GM21526 (cell line): ENCODE data around the gene RNASE1.
"Not testable (repeated sequence)": the region's sequence is repeated elsewhere in the genome, so short reads cannot be mapped to it uniquely, and the experiment has no call there.

ENCODE experiments used
- ATAC-seq: cut with Tn5 transposase; IDR thresholded peaks from one replicate; pipeline ENCODE4 v1.9.1; 2021; ENCODE audit warnings: moderate library complexity; ENCODE audit not compliant: unreplicated experiment, low FRiP score

Gene RNASE1

GRCh38 chr14:20802341-20803084, at the start of gene RNASE1:
TSS of gene RNASE1 (minus strand) at chr14:20802844. CDS start at chr14:20802068, 776 bp downstream.
- no peak for ATAC-seq

- no peak for ATAC-seq
These were observed 46.4 kb upstream of the RNASE1 start for GRCh38 chr14:20848955-20849570.

DNA sequence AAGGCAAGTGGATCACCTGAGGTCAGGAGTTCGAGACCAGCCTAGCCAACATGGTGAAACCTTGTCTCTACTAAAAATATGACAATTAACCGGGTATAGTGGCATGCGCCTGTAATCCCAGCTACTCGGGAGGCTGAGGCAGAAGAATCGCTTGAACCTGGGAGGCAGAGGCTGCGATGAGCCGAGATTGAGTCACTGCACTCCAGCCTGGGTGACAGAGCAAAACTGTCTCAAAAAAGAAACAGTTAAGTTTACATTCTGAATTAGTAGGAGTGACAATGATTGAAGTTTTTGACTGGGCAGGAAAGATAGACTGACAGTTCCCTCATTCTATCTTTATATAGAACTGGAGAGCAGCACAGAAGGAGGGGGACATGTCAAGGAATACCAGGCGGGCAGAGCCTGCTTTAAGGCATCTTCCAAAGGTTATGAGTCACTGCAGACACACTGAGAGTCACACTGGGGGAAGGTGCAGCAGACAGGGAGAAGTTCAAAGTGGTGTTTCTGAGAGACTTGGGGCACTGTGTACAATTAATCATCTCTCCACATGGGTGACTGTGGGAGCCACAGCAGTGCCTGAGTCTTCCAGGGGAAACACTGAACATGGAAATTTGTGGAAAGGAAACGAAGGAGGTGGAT, 45.8 kb upstream of the RNASE1 start:
- no peak for ATAC-seq

GRCh38 chr14:20846560-20846959, 43.9 kb upstream of the RNASE1 start:
- no peak for ATAC-seq

- no peak for ATAC-seq
These were observed 38.5 kb upstream of the RNASE1 start for GRCh38 chr14:20841096-20841495.

GRCh38 chr14:20837831-20838230, 35.2 kb upstream of the RNASE1 start:
- no peak for ATAC-seq

GRCh38 chr14:20836668-20837338, 34.2 kb upstream of the RNASE1 start:
- no peak for ATAC-seq

DNA sequence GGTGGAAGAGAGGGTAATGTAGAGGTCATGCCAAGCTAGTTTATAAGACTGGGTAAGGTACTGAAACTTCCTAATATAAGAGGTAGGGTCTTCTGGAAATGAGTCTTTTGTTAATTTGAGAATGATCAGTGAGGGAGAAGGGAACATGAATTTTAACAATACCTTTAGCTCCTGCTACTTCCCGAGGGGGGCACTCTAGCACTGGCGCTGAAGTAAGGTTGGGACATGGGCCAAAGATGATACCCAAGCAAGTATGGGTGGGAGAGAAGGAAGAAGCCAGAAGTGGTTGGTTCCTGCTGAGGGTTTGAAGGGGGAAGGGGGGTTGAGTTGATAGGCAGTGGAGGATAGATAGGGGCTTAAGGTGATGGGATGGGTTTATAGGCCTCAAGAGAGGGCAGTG, 32.3 kb upstream of the RNASE1 start:
- no peak for ATAC-seq

GRCh38 chr14:20830831-20831230, 28.2 kb upstream of the RNASE1 start:
- no peak for ATAC-seq

GRCh38 chr14:20828024-20828694, 25.5 kb upstream of the RNASE1 start:
- not testable (repeated sequence) for ATAC-seq

DNA sequence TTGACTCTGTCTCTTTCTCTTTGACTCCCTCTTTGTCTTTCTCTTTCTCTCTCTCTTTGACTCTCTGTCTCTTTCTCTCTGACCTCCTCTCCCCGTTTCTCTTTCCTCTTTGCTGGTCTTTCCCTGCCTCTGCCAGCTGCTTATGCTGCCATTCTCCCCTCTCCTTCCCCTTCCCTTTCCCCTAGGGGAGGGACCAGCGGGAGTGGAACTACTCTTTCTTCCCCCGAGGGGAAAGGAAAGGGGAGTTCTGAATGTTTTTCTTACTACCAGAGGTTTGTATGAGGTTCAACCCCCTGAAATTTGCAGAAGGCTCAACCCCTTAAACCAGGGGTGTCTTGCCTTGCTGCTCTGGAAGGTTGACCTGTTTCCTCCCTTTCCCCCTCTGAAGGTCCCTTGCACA, 24.7 kb upstream of the RNASE1 start:
- ATAC-seq: no peak

DNA sequence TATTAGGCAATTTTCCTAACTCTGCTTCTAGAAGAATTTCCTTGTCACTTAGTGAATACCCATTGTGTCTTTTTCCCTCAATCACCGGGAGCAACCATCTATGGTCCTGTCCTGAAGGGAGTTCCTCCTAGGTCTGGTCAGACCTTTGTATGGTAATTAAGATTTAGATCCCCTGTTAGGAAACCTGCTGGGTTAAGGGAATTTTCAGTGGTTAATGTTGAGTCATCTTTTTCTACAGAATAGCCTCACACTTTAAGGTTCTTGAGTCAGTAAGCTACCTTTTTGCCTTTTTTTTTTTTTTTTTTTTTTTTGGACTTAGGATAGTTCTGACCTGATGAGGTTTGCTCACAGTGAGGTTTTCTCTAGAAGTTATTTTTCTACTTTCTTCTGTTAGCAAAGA, 24.0 kb upstream of the RNASE1 start:
- ATAC-seq: not testable (repeated sequence)

DNA sequence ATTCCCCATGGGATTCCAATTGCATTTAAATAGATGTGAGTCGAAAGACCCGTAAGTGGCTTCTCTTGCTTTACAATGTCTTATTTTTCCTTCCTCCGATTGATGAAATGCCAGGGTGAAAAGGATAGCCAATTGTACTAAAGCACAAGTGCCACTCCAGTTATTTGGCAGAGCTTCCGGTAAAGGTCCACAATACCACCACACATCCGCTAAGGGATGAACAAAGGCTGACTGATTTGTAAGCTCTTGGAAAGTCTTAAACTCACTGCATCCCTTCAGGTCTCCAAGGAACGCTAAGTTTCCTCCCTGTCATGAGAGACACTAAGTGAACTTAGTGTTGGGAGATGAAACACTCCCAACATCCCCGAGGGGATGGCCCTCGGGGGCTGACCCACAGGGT, 21.2 kb upstream of the RNASE1 start:
- no peak for ATAC-seq

- ATAC-seq: not testable (repeated sequence)
These were observed 19.0 kb upstream of the RNASE1 start for GRCh38 chr14:20821521-20822108.

- no peak for ATAC-seq
These were observed 17.6 kb upstream of the RNASE1 start for GRCh38 chr14:20820063-20820904.

DNA sequence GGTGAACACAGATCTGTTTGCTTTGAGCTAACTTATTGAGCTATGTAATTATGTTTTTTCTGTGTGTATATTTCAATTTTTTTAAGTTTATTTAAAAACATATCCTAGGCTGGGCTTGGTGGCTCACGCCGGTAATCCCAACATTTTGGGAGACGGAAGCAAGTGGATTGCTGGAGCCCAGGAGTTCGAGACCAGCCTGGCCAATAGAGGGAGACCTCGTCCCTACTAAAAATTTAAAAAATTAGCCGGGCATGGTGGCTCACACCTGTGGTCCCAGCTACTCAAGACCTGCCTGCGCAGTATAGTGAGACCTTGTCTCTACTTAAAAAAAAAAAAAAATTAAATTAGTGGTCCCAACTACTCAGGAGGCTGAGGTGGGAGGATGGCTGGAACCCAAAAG, 16.2 kb upstream of the RNASE1 start:
- ATAC-seq: no peak

DNA sequence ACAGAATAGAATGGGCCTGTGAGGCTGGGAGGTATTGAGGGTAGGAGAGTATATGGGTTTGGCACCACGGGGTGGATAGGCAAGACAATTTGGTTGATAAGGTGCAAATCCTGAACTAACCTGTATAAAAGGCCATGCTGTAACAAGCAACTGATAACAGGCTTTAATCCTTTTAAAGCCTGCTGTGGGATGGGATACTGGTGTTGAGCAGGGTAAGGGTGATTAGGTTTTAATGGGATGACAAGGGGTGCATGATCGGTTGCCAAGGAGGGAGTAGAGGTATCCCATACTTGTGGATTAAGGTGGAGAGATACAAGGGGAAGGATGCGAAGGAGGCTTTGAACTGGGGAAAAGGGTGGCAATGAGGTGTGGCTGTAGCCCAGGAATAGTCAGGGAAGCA, 13.3 kb upstream of the RNASE1 start:
- ATAC-seq: not testable (repeated sequence)

- ATAC-seq: no peak
These were observed 9.6 kb upstream of the RNASE1 start for GRCh38 chr14:20811986-20812975.
